Measurements from ENCODE around the gene PAH. TPM values are rescaled to one million over a fixed set of nuclear protein-coding genes. Genes with fewer than 3 reads are reported as not detected.

Gene PAH
- total RNA-seq = not detected

DNA sequence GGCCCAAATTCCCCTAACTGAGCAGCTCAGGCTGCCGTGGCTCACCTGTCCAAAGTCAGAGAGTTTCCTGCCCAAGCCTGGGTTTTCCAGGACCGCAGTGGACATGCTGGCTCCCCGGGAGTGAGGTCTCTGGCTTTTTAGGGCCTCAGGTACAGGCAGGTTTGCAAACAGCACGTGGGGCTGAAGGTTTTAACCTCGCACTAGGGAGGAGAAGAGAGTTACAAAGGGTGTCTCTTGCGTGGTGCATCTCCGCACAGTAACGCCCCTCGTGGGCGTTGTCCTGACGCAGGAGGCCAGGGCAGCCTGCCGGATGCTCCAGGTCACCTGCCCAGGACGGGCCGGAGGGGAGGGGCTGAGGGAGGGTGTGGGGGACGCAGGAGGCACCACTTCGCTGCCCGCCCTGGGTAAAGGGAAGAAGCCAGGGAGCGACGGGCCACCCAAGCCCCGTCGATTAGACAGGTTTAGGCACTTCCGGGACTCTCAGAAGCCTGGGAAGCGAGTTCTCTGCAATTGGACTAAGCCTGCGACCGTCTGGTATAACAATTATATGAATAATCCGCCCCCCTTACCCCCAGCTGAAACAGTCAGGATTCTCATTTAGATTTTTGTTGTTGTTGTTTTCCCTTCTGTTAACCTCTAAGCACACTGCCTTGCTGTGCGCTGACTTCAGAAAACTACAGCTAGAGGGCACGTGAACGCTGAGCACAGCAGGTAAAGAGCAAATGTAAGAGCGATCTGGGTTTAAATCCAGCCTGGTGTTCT lies at the start of gene PAH:
TSS of gene PAH (minus strand) at position 219 of the 762 bp plus-strand sequence. CDS start at position 105, 114 bp downstream.
- H3K27me3 ChIP-seq = peaks cover 0 to 20% (median 3%) of the 10 kb centered on the region in 4 donors
- intact Hi-C loops (cut with DNase I) = no loop called here
- H3K27ac ChIP-seq (replicated peaks in 1 of 4) = no peak within 1 kb of the TSS
- H3K4me3 ChIP-seq = peak within 1 kb of the TSS; percentile 18 to 42 (median 26)
- TF ChIP-seq EP300 (IDR thresholded peaks at IDR 0.05) (no peak), POLR2AphosphoS5 (IDR thresholded peaks at IDR 0.05) (no peak), POLR2A (IDR thresholded peaks at IDR 0.05; ENCODE audit: low read depth) (no peak), CTCF (IDR thresholded peaks at IDR 0.05) (no peak)
- 7% methylated on average over 29 of the region's 30 CpGs for WGBS
- DNase-seq (ENCODE audit: extremely low spot score) = no peak
- H3K36me3 ChIP-seq = no peaks in the 10 kb centered on the region
- peaks cover 0 to 6% (median 5%) of the 10 kb centered on the region in 4 donors for H3K4me1 ChIP-seq
- H3K9me3 ChIP-seq = no peaks in the 10 kb centered on the region

DNA sequence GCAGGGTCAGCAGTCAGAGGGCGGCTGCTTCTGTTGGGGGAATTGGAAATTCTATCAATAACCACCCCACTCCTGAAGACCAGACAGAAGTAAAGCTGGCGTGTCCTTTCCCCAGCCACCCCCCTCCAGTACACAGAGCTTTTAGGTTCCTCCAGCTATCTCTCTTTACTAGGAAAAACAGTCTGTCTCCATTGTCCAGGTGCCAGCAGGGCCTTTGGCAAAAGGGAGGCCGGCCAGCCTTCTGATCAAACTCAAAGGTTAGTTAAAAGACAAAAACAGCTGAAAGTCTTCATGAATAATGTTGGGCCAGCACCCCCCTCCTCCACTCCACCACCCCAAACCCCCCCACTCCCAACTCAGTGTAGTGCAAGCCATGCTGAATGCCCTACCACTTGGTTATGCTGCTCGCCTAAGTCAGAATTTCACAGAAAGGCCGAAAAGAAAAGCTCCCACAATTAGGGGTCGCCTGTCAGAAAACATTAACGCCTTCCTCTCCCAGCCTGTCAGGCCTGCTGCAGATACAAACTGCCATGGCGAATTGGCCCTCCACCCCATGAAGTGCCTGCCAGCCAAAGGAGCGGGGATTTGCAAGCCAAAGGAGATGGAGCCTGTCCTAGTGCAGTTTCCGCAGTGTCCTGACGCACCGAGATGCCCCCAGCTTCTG lies 49.3 kb upstream of the PAH start:
- no peak for DNase-seq (ENCODE audit: extremely low spot score)
- peaks cover 0 to 21% (median 12%) of the 10 kb centered on the region in 4 donors for H3K4me1 ChIP-seq
- WGBS = 18% methylated on average over 9 of the region's 12 CpGs
- TF ChIP-seq EP300 (IDR thresholded peaks at IDR 0.05) (no peak), POLR2A (IDR thresholded peaks at IDR 0.05; ENCODE audit: low read depth) (no peak)
- H3K9me3 ChIP-seq = peaks cover 0 to 9% (median 3%) of the 10 kb centered on the region in 4 donors
- H3K27me3 ChIP-seq = peaks cover 0 to 85% (median 28%) of the 10 kb centered on the region in 4 donors
- no peak overlapping the region for H3K27ac ChIP-seq (replicated peaks in 1 of 4)
- no peak overlapping the region for H3K4me3 ChIP-seq
- H3K36me3 ChIP-seq = no peaks in the 10 kb centered on the region
- intact Hi-C loops (cut with DNase I) = no loop called here

DNA sequence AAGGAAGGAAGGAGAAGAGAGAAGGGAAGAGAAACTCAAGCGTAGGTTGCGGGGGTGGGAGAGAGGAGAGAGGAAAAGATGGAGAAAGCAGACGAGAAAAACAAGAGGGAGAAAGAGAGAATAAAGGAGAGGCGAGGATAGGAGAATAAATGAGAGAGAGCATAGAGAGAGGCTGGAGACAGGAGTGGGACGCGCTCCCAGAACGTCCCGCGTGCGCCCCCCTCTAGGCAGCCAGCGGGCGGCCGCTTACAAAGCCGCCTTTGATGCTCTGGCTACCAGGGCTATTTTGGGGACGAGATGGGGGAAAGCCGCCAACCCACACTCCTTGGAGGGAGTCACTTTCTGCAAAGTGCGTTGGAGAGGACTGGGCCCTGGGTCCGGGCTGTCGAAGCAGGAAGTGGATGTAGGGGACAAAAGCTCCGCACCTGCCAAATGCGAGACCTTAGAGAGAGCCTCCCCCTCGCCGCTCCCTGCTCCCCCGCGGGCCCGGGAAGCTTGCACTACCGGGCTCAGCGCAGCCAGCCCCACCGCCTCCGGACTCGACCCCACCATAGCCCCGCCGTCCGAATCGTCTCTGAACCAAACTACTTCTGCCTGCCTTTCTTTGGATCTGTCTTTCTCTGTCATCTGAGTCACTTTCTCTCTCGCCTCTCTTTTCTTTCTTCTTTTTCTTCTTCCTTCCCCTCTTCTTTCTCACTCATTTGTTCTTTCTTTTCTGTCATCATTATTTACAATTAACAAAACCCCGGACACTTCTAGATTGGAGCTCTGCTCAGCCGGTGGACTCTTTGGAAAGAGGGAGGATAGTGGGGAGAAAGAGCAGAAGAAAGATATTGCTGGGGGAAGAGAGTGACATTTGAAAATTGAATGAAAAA lies 48.5 kb upstream of the PAH start:
- Histone ChIP-seq H3K9me3 (peaks cover 0 to 9% (median 3%) of the 10 kb centered on the region in 4 donors), H3K27me3 (peaks cover 0 to 86% (median 31%) of the 10 kb centered on the region in 4 donors), H3K4me3 (peak overlapping the region in 3 of 4 donors; percentile 7 to 18 (median 13)), H3K27ac (replicated peaks in 1 of 4) (no peak overlapping the region), H3K4me1 (peaks cover 0 to 21% (median 12%) of the 10 kb centered on the region in 4 donors), H3K36me3 (no peaks in the 10 kb centered on the region)
- intact Hi-C loops (cut with DNase I) = no loop called here
- WGBS = 6% methylated on average over 33 of the region's 38 CpGs
- DNase-seq (ENCODE audit: extremely low spot score) = no peak
- TF ChIP-seq EP300 (IDR thresholded peaks at IDR 0.05) = no peak
- no peak for TF ChIP-seq POLR2A (IDR thresholded peaks at IDR 0.05; ENCODE audit: low read depth)
- TF ChIP-seq POLR2AphosphoS5 (IDR thresholded peaks at IDR 0.05) = no peak
- TF ChIP-seq CTCF (IDR thresholded peaks at IDR 0.05) = no peak

- Histone ChIP-seq H3K27ac (replicated peaks in 1 of 4) (no peak overlapping the region), H3K4me1 (peaks cover 0 to 21% (median 12%) of the 10 kb centered on the region in 4 donors), H3K27me3 (peaks cover 0 to 93% (median 35%) of the 10 kb centered on the region in 4 donors), H3K9me3 (peaks cover 0 to 9% (median 3%) of the 10 kb centered on the region in 4 donors), H3K36me3 (no peaks in the 10 kb centered on the region), H3K4me3 (peak overlapping the region in 3 of 4 donors; percentile 7 to 18 (median 13))
- DNase-seq (ENCODE audit: extremely low spot score) = no peak
- intact Hi-C loops (cut with DNase I) = no loop called here
- no peak for TF ChIP-seq POLR2A (IDR thresholded peaks at IDR 0.05; ENCODE audit: low read depth)
- TF ChIP-seq EP300 (IDR thresholded peaks at IDR 0.05) = no peak
- no peak for TF ChIP-seq CTCF (IDR thresholded peaks at IDR 0.05)
- TF ChIP-seq POLR2AphosphoS5 (IDR thresholded peaks at IDR 0.05) = no peak
- WGBS = 1% methylated on average over 21 of the region's 21 CpGs
Observed at GRCh38 chr12:102964872-102965271, 47.8 kb upstream of the PAH start.

Measured in esophagus muscularis mucosa (tissue), 4 donors.